Neutrophil (primary cell): ENCODE measurements around the gene HLA-DOA.

ENCODE experiments used
- H3K27ac ChIP-seq: fragments of 200-600 bp; sonication (generic); 2 replicates; pipeline ENCODE4 v1.5.1; 2016; ENCODE audit warnings: mild to moderate bottlenecking, moderate library complexity
- H3K27me3 ChIP-seq: fragments of 200-600 bp; sonication (generic); 2 replicates; pipeline ENCODE4 v1.6.0; 2016; ENCODE audit warnings: mild to moderate bottlenecking
- H3K36me3 ChIP-seq: fragments of 200-600 bp; sonication (generic); 2 replicates; pipeline ENCODE4 v1.5.1; 2017
- H3K4me1 ChIP-seq, 2 experiments: fragments of 200-600 bp in 1 of 2; sonication (generic) in 1 of 2; 1 replicate in 1 of 2; 2 replicates in 1 of 2; pipeline versions ENCODE4 v1.5.1 to v1.6.1; 2013 to 2016; ENCODE audit warnings: low read depth in 1 of 2, low read length in 1 of 2, mild to moderate bottlenecking in 1 of 2, moderate library complexity in 1 of 2; ENCODE audit not compliant: control insufficient read depth in 1 of 2, insufficient read depth in 1 of 2
- H3K4me3 ChIP-seq, 2 experiments: fragments of 200-600 bp in 1 of 2; sonication (generic) in 1 of 2; 1 replicate in 1 of 2; 2 replicates in 1 of 2; pipeline ENCODE4 v1.5.1; 2013 to 2016; ENCODE audit warnings: low read depth in 1 of 2, low read length in 1 of 2, mild to moderate bottlenecking in 1 of 2, moderate library complexity in 1 of 2
- H3K9me3 ChIP-seq: fragments of 200-600 bp; sonication (generic); 2 replicates; pipeline ENCODE4 v1.5.1; 2016
- CTCF ChIP-seq: fragments of 200-600 bp; sonication (generic); IDR thresholded peaks from 2 replicates; pipeline ENCODE4 v1.5.1; 2016; ENCODE audit warnings: antibody characterized with exemption

Gene HLA-DOA

GRCh38 chr6:33008944-33009861, at the start of gene HLA-DOA:
Gene HLA-DOA (minus strand): TSS chr6:33009591.
- Histone ChIP-seq H3K4me1 (no peaks in the 10 kb centered on the region), H3K4me3 (no peak within 1 kb of the TSS), H3K27me3 (peaks cover 44% of the 10 kb centered on the region), H3K27ac (no peak within 1 kb of the TSS), H3K36me3 (no peaks in the 10 kb centered on the region), H3K9me3 (no peaks in the 10 kb centered on the region)
- no peak for TF ChIP-seq CTCF

GRCh38 chr6:33057222-33058150, 48.1 kb upstream of the HLA-DOA start:
- no peak overlapping the region for H3K4me3 ChIP-seq
- no peak overlapping the region for H3K27ac ChIP-seq
- peaks cover 0 to 7% of the 10 kb centered on the region in 2 experiments for H3K4me1 ChIP-seq
- TF ChIP-seq CTCF = no peak
- no peaks in the 10 kb centered on the region for H3K27me3 ChIP-seq
- H3K9me3 ChIP-seq = no peaks in the 10 kb centered on the region
- H3K36me3 ChIP-seq = no peaks in the 10 kb centered on the region

GRCh38 chr6:33053230-33053629, 43.8 kb upstream of the HLA-DOA start:
- Histone ChIP-seq H3K4me3 (no peak overlapping the region), H3K9me3 (no peaks in the 10 kb centered on the region), H3K36me3 (no peaks in the 10 kb centered on the region), H3K27ac (no peak overlapping the region), H3K27me3 (no peaks in the 10 kb centered on the region), H3K4me1 (peaks cover 0 to 7% of the 10 kb centered on the region in 2 experiments)
- TF ChIP-seq CTCF = no peak

GRCh38 chr6:33052627-33053026, 43.2 kb upstream of the HLA-DOA start:
- no peak overlapping the region for H3K27ac ChIP-seq
- H3K27me3 ChIP-seq = no peaks in the 10 kb centered on the region

More at GRCh38 chr6:33052627-33053026, 43.2 kb upstream of the HLA-DOA start:
- no peak for TF ChIP-seq CTCF
- no peak overlapping the region for H3K4me3 ChIP-seq
- peaks cover 0 to 5% of the 10 kb centered on the region in 2 experiments for H3K4me1 ChIP-seq
- H3K36me3 ChIP-seq = no peaks in the 10 kb centered on the region
- no peaks in the 10 kb centered on the region for H3K9me3 ChIP-seq
